B cell (primary cell): ENCODE results near the gene TMEM235. TPM values are rescaled to one million over a fixed set of nuclear protein-coding genes. Genes with fewer than 3 reads are reported as not detected.

Source experiments
- ATAC-seq: fragments of 200-7000 bp; cut with Tn5 transposase; one replicate; pipeline ENCODE4 v1.10.0; 2021; ENCODE audit warnings: low read depth, mild to moderate bottlenecking, moderate number of reproducible peaks, moderate library complexity
- CTCF ChIA-PET: fragments of 350-600 bp; sonication (Branson Sonifier 250); formaldehyde crosslinking; loops from one replicate; lab custom pipeline; 2021; ENCODE audit warnings: antibody characterized with exemption, inconsistent platforms; lab: Charles Lee
- POLR2A ChIA-PET: fragments of 350-600 bp; sonication (Branson Sonifier 250); formaldehyde crosslinking; loops from one replicate; lab custom pipeline; 2021; ENCODE audit warnings: antibody characterized with exemption; lab: Charles Lee
- DNase-seq: peaks from one replicate; pipeline ENCODE4 v3.0.0; 2013
- H2AFZ ChIP-seq: 2 replicates; pipeline ENCODE4 v1.6.1; 2012; ENCODE audit warnings: mild to moderate bottlenecking, low read depth, low read length; ENCODE audit not compliant: insufficient read depth, poor library complexity, severe bottlenecking
- H3K27ac ChIP-seq, 2 donors: 1 replicate in 1 of 2; 2 replicates in 1 of 2; pipeline ENCODE4 v1.5.1; 2012 to 2013; ENCODE audit warnings: low read length in 2 of 2, mild to moderate bottlenecking in 2 of 2, moderate library complexity in 1 of 2
- H3K27me3 ChIP-seq, 4 experiments: fragments of 200-600 bp in 1 of 4; sonication (generic) in 1 of 4; replicated peaks in 1 of 4; 1 replicate in 2 of 4; 2 replicates in 2 of 4; pipeline versions ENCODE4 v1.6.1 to v1.7.0; 2013 to 2016; ENCODE audit warnings: low read length in 3 of 4, mild to moderate bottlenecking in 2 of 4, mixed read lengths in 1 of 4, moderate library complexity in 1 of 4; ENCODE audit not compliant: insufficient read depth in 4 of 4, control insufficient read depth in 3 of 4; ENCODE audit errors: control extremely low read depth in 1 of 4
- H3K36me3 ChIP-seq, 2 experiments: replicated peaks in 1 of 2; 1 replicate in 1 of 2; 2 replicates in 1 of 2; pipeline versions ENCODE4 v1.6.1 to v1.7.1; 2013; ENCODE audit warnings: low read length in 1 of 2; ENCODE audit not compliant: insufficient read depth in 2 of 2, control insufficient read depth in 1 of 2; ENCODE audit errors: control extremely low read depth in 1 of 2, extremely low read depth in 1 of 2
- H3K4me1 ChIP-seq, 2 donors: fragments of 200-600 bp in 1 of 2; sonication (generic) in 1 of 2; 1 replicate in 1 of 2; 2 replicates in 1 of 2; pipeline versions ENCODE4 v1.5.1 to v1.6.1; 2013 to 2017; ENCODE audit warnings: low read length in 2 of 2; ENCODE audit not compliant: control insufficient read depth in 2 of 2, insufficient read depth in 2 of 2
- H3K4me2 ChIP-seq: replicated peaks from 2 replicates; pipeline ENCODE3; 2012; ENCODE audit warnings: mild to moderate bottlenecking, low read depth, low read length; ENCODE audit not compliant: poor library complexity, severe bottlenecking
- H3K4me3 ChIP-seq, 5 experiments: fragments of 200-600 bp in 1 of 5; sonication (generic) in 1 of 5; 1 replicate in 3 of 5; 2 replicates in 2 of 5; pipeline versions ENCODE4 v1.5.1 to v1.7.0; 2011 to 2016; ENCODE audit warnings: low read length in 4 of 5, mild to moderate bottlenecking in 4 of 5, low read depth in 2 of 5, control low read depth in 1 of 5, moderate library complexity in 1 of 5; ENCODE audit not compliant: insufficient read depth in 1 of 5; ENCODE audit errors: control extremely low read depth in 1 of 5, extremely low read depth in 1 of 5
- H3K79me2 ChIP-seq: fragments of 200-600 bp; sonication (generic); one replicate; pipeline ENCODE4 v1.6.0; 2016; ENCODE audit warnings: low read length; ENCODE audit not compliant: control insufficient read depth, insufficient read depth
- H3K9ac ChIP-seq: fragments of 200-600 bp; sonication (generic); 2 replicates; pipeline ENCODE4 v1.6.1; 2017; ENCODE audit warnings: mild to moderate bottlenecking, low read length, moderate library complexity
- H3K9me3 ChIP-seq, 3 donors: one replicate each; pipeline versions ENCODE4 v1.6.1 to v1.7.1; 2013; ENCODE audit warnings: low read length in 2 of 3; ENCODE audit not compliant: control insufficient read depth in 2 of 3, insufficient read depth in 1 of 3; ENCODE audit errors: control extremely low read depth in 1 of 3
- H4K20me1 ChIP-seq: 2 replicates; pipeline ENCODE4 v1.6.0; 2012; ENCODE audit warnings: mild to moderate bottlenecking, low read length; ENCODE audit not compliant: insufficient read depth, control insufficient read depth, poor library complexity, severe bottlenecking
- H3K27ac Mint-ChIP-seq: one replicate; pipeline ENCODE4 v1.8.0; 2021; ENCODE audit warnings: mixed read lengths
- H3K27me3 Mint-ChIP-seq: one replicate; pipeline ENCODE4 v1.8.0; 2021; ENCODE audit warnings: mixed read lengths
- H3K4me1 Mint-ChIP-seq: one replicate; pipeline ENCODE4 v1.8.0; 2021; ENCODE audit warnings: mixed read lengths
- H3K4me3 Mint-ChIP-seq: one replicate; pipeline ENCODE4 v1.8.0; 2021; ENCODE audit warnings: mixed read lengths
- H3K9me3 Mint-ChIP-seq: one replicate; pipeline ENCODE4 v1.8.0; 2022; ENCODE audit warnings: mixed read lengths; ENCODE audit not compliant: insufficient read depth
- CTCF ChIP-seq: fragments of 200-600 bp; IDR thresholded peaks from one replicate; pipeline ENCODE4 v1.8.0; 2022; ENCODE audit warnings: antibody characterized with exemption, mild to moderate bottlenecking
- EZH2 ChIP-seq: IDR thresholded peaks from 2 replicates; pipeline ENCODE4 v1.6.1; 2012; ENCODE audit warnings: borderline replicate concordance, low read depth, mild to moderate bottlenecking, moderate library complexity, low read length; ENCODE audit not compliant: insufficient read depth, poor library complexity, severe bottlenecking
- WGBS: methylation state at CpG from one replicate; pipeline ENCODE4 v1.1.5; 2013; ENCODE audit warnings: missing lambda C conversion rate; ENCODE audit not compliant: insufficient coverage; 5-methylcytosine and 5-hydroxymethylcytosine counted together
- intact Hi-C: fragments of 100-400 bp; cut with micrococcal nuclease; formaldehyde crosslinking; loops from one replicate; pipeline ENCODE4 v1.10.0; 2022
- polyA plus RNA-seq: library from polyadenylated mRNA; depleted of rRNA; stranded (reverse); fragments of >200 nt; gene quantifications from 2 replicates; pipeline ENCODE4 v1.2.3, GENCODE V29; 2012
- total RNA-seq, 2 donors: library from RNA; stranded (reverse); fragments of 120-200 nt in 1 of 2; gene quantifications; 1 replicate in 1 of 2; 2 replicates in 1 of 2; pipeline versions ENCODE4 v1.2.3 to v1.2.4, GENCODE V29; 2013 to 2022

The TMEM235 gene
- total and polyA plus RNA-seq, 2 donors (not counting 1 experiment from before 2014, with no cell fraction given) = not detected

DNA sequence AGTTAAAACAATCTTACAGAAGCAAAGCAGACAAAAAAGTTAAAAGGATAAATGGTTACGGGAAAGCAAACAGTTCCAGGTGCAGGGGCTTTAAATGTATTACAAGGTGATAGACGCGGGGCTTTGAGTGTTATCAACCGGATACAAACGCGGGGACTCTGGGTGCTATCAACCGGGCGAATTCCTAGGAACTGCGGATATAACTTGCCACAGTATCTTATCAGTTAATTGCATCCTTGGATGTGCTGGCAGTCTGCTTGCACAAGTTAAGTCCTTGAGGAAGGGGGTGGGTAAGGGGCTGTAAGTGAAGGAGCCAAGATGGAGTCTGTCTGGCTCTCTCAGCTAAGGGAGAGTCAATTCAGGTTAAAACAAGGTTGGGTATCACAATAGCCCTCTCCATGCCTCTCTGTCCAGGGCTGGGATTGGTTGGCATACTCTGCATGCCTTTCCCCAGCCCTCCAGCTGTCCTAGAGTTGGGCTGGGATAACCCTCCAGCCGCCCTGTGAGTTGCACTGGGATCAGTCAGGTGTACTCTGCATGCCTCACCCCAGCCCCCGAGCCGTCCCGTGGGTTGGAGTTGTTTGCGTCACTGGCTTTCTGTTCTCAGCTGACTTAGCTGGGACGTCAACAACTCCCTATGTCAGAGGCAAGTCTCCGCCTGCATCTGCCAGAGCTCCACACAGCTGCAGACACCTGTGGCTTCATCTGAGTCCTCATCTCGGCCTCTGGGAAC is 40.9 kb downstream of the TMEM235 start:
- peaks cover 25% of the 10 kb centered on the region for H3K27me3 Mint-ChIP-seq
- H3K9me3 ChIP-seq = peaks cover 0 to 4% (median 0%) of the 10 kb centered on the region in 3 donors
- H3K27ac Mint-ChIP-seq = peak overlapping the region; percentile 83
- no peaks in the 10 kb centered on the region for H3K79me2 ChIP-seq
- H3K36me3 ChIP-seq = no peaks in the 10 kb centered on the region
- no peak overlapping the region for H3K4me3 ChIP-seq
- WGBS = 19% methylated on average over 14 of the region's 17 CpGs
- no peak overlapping the region for H2AFZ ChIP-seq
- H3K4me2 ChIP-seq = peak overlapping the region; percentile 10
- H3K4me3 Mint-ChIP-seq = peak overlapping the region; percentile 68
- POLR2A ChIA-PET = interaction anchor here (0.8 to 1.0 kb wide), 2 partner anchors 20 to 133 kb away, joined by 3 to 4 read pairs; no protein-coding TSS in a partner anchor
- intact Hi-C loops = no loop called here
- H3K4me1 ChIP-seq = peaks cover 4 to 33% of the 10 kb centered on the region in 2 donors
- H3K27ac ChIP-seq = no peak overlapping the region
- no peak for TF ChIP-seq CTCF
- no peak for TF ChIP-seq EZH2
- peaks cover 43% of the 10 kb centered on the region for H3K4me1 Mint-ChIP-seq
- H3K9me3 Mint-ChIP-seq = no peaks in the 10 kb centered on the region
- no peak overlapping the region for H3K9ac ChIP-seq
- no peaks in the 10 kb centered on the region for H4K20me1 ChIP-seq
- H3K27me3 ChIP-seq = peaks cover 0 to 23% (median 10%) of the 10 kb centered on the region in 4 experiments
- DNase-seq (peak; percentile 80), ATAC-seq (peak; percentile 70)
- CTCF ChIA-PET = interaction anchor here (0.6 to 3.7 kb wide), 4 partner anchors 16 to 235 kb away, joined by 3 to 14 read pairs (median 5); no protein-coding TSS in a partner anchor

GRCh38 chr17:78272914-78273258 is 41.5 kb downstream of the TMEM235 start:
- Histone ChIP-seq H3K9me3 (peaks cover 0 to 4% (median 0%) of the 10 kb centered on the region in 3 donors), H2AFZ (no peak overlapping the region), H3K27me3 (peaks cover 0 to 24% (median 12%) of the 10 kb centered on the region in 4 experiments), H4K20me1 (no peaks in the 10 kb centered on the region), H3K4me1 (peaks cover 4 to 37% of the 10 kb centered on the region in 2 donors), H3K36me3 (no peaks in the 10 kb centered on the region), H3K79me2 (no peaks in the 10 kb centered on the region), H3K27ac (no peak overlapping the region), H3K9ac (no peak overlapping the region), H3K4me3 (no peak overlapping the region), H3K4me2 (peak overlapping the region; percentile 10)
- H3K27ac Mint-ChIP-seq = peak overlapping the region; percentile 83
- TF ChIP-seq EZH2 = no peak
- no peak for TF ChIP-seq CTCF
- DNase-seq (no peak), ATAC-seq (no peak)
- CTCF ChIA-PET = interaction anchor here (0.6 to 3.7 kb wide), 4 partner anchors 16 to 236 kb away, joined by 3 to 14 read pairs (median 5); no protein-coding TSS in a partner anchor
- POLR2A ChIA-PET = interaction anchor here (0.8 to 1.0 kb wide), 2 partner anchors 21 to 133 kb away, joined by 3 to 4 read pairs; no protein-coding TSS in a partner anchor
- peaks cover 45% of the 10 kb centered on the region for H3K4me1 Mint-ChIP-seq
- intact Hi-C loops = no loop called here
- no peaks in the 10 kb centered on the region for H3K9me3 Mint-ChIP-seq
- H3K27me3 Mint-ChIP-seq = peaks cover 25% of the 10 kb centered on the region
- peak overlapping the region; percentile 68 for H3K4me3 Mint-ChIP-seq
- 90% methylated on average over 7 of the region's 7 CpGs for WGBS
